Gastroesophageal sphincter (tissue), 3 donors: ENCODE data around the gene TSEN34.

Experiments
- CTCF ChIP-seq, 4 experiments: fragments of 200-600 bp in 2 of 4; fragments of 450-650 bp in 2 of 4; sonication (generic) in 1 of 4; IDR thresholded peaks; one replicate each; pipeline ENCODE4 v1.5.1; 2017 to 2019; ENCODE audit warnings: antibody characterized with exemption in 4 of 4, mild to moderate bottlenecking in 2 of 4, moderate library complexity in 2 of 4
- POLR2A ChIP-seq, 2 donors: fragments of 450-650 bp; IDR thresholded peaks; one replicate each; pipeline ENCODE4 v1.6.1; 2017; ENCODE audit warnings: antibody characterized with exemption in 2 of 2, mild to moderate bottlenecking in 2 of 2, moderate library complexity in 1 of 2

DNA sequence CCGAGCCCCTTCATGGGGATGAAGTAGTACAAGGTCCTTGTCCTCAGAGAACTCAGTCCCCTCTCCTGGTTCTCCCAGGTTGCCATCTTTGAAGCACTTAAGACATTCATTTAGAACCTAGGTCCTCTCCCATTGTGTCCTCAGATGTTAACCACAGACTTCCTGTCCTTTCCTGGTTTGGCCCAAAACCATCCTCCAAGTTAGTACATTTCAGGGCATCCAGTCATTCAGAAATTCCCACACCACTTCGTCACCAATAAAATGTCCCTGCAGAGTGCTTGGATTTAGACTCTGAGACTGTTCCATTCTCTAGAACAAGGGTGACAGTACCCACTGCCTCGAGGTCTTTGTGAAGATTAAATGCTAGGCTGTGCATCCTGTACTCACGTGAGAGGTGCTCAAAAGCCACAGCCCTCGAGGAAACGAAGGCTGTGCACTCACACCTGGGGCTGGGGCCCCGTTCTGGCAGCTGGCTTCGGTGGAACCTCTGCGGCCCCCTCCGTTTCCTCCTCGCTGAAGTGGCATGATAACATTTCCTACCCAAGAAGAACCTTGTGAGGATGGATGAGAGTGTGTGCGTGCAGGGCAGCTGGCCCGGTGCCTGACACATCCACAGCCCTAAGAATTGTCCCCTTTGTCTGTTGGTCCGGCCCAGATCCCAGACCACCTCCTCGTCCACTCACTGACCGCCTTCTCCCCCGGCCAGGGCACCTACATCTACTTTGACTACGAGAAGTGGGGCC is 36.3 kb upstream of the TSEN34 start:
- no peak for TF ChIP-seq CTCF (IDR thresholded peaks at IDR 0.05)
- TF ChIP-seq POLR2A (IDR thresholded peaks at IDR 0.05) = no peak
